Measurements from ENCODE around the gene SATB2. TPM values are rescaled to one million over a fixed set of nuclear protein-coding genes. Genes with fewer than 3 reads are reported as not detected.

SATB2 gene
- total RNA-seq, 1 donor from 2014 or later: 2.7 TPM

- DNase-seq (ENCODE audit: low spot score): no peak
Measured at GRCh38 chr2:199257261-199258224, 200.2 kb downstream of the SATB2 start.

GRCh38 chr2:199230091-199230490 is 227.6 kb downstream of the SATB2 start:
- no peak for DNase-seq (ENCODE audit: low spot score)

- DNase-seq (ENCODE audit: low spot score): no peak
Measured at GRCh38 chr2:199228887-199229819, 228.6 kb downstream of the SATB2 start.

- no peak for DNase-seq (ENCODE audit: low spot score)
Measured at GRCh38 chr2:199223791-199224190, 233.9 kb downstream of the SATB2 start.

- DNase-seq (ENCODE audit: low spot score): no peak
Measured at GRCh38 chr2:199220920-199221319, 236.8 kb downstream of the SATB2 start.

DNA sequence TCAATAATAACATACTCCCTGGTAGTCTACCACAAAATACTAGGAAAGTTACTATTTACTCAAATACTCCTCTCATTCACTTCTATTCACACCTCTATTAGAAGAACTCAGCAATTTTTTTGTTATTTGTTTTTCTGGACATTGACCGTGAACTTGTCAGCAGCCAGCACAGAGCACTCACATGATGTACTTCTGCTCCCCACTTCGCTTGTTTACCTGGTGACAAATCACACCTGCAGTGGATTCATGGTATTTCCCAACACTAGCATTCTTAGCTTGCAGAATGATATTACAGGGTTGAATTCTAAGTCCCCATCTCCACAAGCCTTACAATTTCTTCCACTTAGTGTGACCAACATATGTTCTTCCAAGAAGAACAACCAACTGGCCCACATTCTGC is 238.2 kb downstream of the SATB2 start:
- no peak for DNase-seq (ENCODE audit: low spot score)

All from ureter (tissue), 1 donor.